OCI-LY7 (cell line): ENCODE results near the gene NHERF2.

Source experiments
- CTCF ChIP-seq: fragments of 200-600 bp; sonication (generic); conservative IDR thresholded peaks from 2 replicates; pipeline ENCODE4 v1.5.1; 2014; ENCODE audit warnings: mild to moderate bottlenecking, antibody characterized with exemption, low read length, moderate library complexity, mixed read lengths
- EZH2phosphoT487 ChIP-seq: fragments of 200-600 bp; sonication (generic); IDR thresholded peaks from 2 replicates; pipeline ENCODE4 v1.6.1; 2018; ENCODE audit warnings: low read depth, borderline replicate concordance, mild to moderate bottlenecking, mixed run types, antibody characterized with exemption, low read length, moderate library complexity, mixed read lengths

DNA sequence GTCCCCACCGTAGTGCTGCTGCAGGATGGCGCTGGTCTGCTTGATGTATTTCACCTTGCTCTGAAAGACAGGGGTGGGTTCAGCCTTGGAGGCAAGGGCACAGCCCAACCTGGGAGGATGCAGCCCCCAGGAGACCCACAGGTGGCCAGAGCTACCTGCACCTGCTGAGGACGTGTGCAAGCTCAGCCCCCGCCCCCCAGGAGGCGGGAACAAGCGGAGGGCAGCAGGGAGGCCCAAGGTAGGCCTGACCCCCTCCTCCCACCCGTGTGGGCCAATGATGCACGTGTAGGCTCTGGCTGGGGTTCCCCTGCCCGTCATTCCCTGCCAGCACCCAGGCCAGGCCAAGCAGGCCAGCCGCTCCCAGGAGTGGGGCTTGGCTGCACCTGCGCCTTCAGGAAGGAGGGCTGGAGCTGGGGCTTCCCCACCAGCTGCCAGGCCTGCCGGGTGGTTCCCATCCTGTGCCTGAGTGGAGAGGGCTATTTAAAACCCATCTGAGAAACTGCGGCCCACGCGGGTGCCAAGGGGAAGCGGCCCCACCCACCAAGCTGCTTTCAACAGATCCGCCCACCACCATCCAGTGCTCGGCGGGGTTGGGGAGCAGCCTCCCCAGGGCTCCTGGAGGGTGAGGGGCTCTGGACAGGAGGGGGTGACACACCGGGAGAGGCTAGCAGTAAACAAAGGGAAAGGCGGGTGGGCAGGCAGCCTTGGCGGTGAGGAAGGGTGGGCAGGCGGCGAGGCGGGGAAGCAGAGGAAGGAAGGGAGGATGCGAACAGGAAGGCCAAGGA, 17.2 kb downstream of the NHERF2 start:
- TF ChIP-seq CTCF (no peak), EZH2phosphoT487 (no peak)
